Activated CD8-positive, alpha-beta T cell treated with anti-CD3 and anti-CD28 coated beads for 36 hours (primary cell): ENCODE data around the gene SEMA3D. TPM values are rescaled to one million over a fixed set of nuclear protein-coding genes. Genes with fewer than 3 reads are reported as not detected.

ENCODE experiments used
- ATAC-seq: fragments of 200-7000 bp; cut with Tn5 transposase; one replicate; pipeline ENCODE4 v1.10.0; 2021; ENCODE audit warnings: mild to moderate bottlenecking, moderate library complexity
- CTCF ChIA-PET: fragments of 350-600 bp; sonication (Branson Sonifier 250); formaldehyde crosslinking; loops from one replicate; lab custom pipeline; 2021; ENCODE audit warnings: antibody characterized with exemption; lab: Charles Lee
- POLR2A ChIA-PET: fragments of 350-600 bp; sonication (Branson Sonifier 250); formaldehyde crosslinking; loops from one replicate; lab custom pipeline; 2021; ENCODE audit warnings: antibody characterized with exemption; lab: Charles Lee
- DNase-seq: peaks from one replicate; pipeline ENCODE4 v3.0.0-alpha.2; 2020
- H3K27ac Mint-ChIP-seq: one replicate; pipeline ENCODE4 v1.8.0; 2021; ENCODE audit warnings: mild to moderate bottlenecking, mixed read lengths
- H3K27me3 Mint-ChIP-seq: one replicate; pipeline ENCODE4 v1.8.0; 2021; ENCODE audit warnings: mixed read lengths
- H3K36me3 Mint-ChIP-seq: one replicate; pipeline ENCODE4 v1.8.0; 2021; ENCODE audit warnings: low read depth, mixed read lengths
- H3K4me1 Mint-ChIP-seq: one replicate; pipeline ENCODE4 v1.8.0; 2021; ENCODE audit warnings: low read depth, mixed read lengths
- H3K4me3 Mint-ChIP-seq: one replicate; pipeline ENCODE4 v1.8.0; 2021; ENCODE audit warnings: mild to moderate bottlenecking, moderate library complexity, mixed read lengths
- H3K9me3 Mint-ChIP-seq: one replicate; pipeline ENCODE4 v1.8.0; 2021; ENCODE audit warnings: mixed read lengths
- intact Hi-C: fragments of 100-400 bp; cut with micrococcal nuclease; formaldehyde crosslinking; loops from one replicate; pipeline ENCODE4 v1.10.0; 2022
- total RNA-seq, 2 experiments: library from RNA; stranded (reverse); gene quantifications; one replicate each; pipeline ENCODE4 v1.2.3, GENCODE V29; 2021
- TF ChIP-seq, protein P1 (sequence below): fragments of 200-600 bp; IDR thresholded peaks from one replicate; pipeline ENCODE4 v1.8.0; 2022; ENCODE audit warnings: antibody characterized with exemption, mild to moderate bottlenecking

Gene SEMA3D
- total RNA-seq, 2 experiments from 2014 or later = not detected

DNA sequence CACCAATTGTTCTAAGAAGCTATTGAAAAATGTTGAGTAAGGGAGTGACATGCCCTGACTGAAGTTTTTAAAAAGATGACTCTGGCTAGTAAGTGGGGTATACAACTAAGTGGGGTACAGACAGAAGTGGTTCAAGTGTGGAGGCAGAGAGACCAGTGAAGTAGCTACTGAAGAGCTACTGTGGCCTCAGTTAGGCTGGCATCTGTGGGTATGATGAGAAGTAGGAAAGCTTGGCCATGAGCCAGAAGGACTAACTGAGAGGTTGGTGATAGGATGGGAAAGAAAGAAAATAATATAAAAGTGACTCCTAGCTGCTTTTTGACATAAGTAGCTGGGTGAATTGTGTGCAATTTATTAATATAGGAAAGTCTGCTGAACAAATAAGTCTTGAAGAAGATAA lies 176.6 kb downstream of the SEMA3D start:
- intact Hi-C loops = no loop called here
- H3K36me3 Mint-ChIP-seq = no peaks in the 10 kb centered on the region
- TF ChIP-seq, protein P1, sequence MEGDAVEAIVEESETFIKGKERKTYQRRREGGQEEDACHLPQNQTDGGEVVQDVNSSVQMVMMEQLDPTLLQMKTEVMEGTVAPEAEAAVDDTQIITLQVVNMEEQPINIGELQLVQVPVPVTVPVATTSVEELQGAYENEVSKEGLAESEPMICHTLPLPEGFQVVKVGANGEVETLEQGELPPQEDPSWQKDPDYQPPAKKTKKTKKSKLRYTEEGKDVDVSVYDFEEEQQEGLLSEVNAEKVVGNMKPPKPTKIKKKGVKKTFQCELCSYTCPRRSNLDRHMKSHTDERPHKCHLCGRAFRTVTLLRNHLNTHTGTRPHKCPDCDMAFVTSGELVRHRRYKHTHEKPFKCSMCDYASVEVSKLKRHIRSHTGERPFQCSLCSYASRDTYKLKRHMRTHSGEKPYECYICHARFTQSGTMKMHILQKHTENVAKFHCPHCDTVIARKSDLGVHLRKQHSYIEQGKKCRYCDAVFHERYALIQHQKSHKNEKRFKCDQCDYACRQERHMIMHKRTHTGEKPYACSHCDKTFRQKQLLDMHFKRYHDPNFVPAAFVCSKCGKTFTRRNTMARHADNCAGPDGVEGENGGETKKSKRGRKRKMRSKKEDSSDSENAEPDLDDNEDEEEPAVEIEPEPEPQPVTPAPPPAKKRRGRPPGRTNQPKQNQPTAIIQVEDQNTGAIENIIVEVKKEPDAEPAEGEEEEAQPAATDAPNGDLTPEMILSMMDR = no peak

DNA sequence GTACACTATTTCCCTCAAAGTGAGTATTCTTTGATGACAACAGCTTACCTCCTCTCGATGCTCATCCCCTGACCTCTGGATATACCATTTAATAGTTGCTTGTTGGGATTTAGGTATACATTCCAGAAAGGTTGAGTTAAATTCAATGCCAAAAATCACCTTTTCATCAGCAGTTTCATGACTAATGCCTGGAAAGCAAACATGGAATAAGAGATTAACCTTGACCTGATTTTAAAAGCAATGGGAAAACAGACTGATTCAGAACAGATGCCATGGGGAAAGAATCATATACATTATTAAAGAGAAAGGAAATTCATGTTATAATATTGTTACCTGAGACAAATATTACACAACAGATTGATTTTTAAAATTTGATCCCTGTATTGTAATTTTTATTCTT lies 180.1 kb downstream of the SEMA3D start:
- no peaks in the 10 kb centered on the region for H3K9me3 Mint-ChIP-seq
- CTCF ChIA-PET = no interaction called here
- TF ChIP-seq, protein P1 = no peak
- POLR2A ChIA-PET = no interaction called here
- intact Hi-C loops = no loop called here
- peaks cover 2% of the 10 kb centered on the region for H3K27me3 Mint-ChIP-seq
- H3K27ac Mint-ChIP-seq = no peak overlapping the region
- no peak overlapping the region for H3K4me3 Mint-ChIP-seq
- ATAC-seq (no peak), DNase-seq (no peak)
- no peaks in the 10 kb centered on the region for H3K36me3 Mint-ChIP-seq
- H3K4me1 Mint-ChIP-seq = no peaks in the 10 kb centered on the region

More for the DNA sequence above, 176.6 kb downstream of the SEMA3D start:
- Mint-ChIP-seq H3K27me3 (no peaks in the 10 kb centered on the region), H3K9me3 (no peaks in the 10 kb centered on the region), H3K27ac (no peak overlapping the region), H3K4me3 (no peak overlapping the region), H3K4me1 (no peaks in the 10 kb centered on the region)
- ChIA-PET POLR2A (no interaction called here), CTCF (interaction anchor here (1.0 to 1.9 kb wide), 3 partner anchors 12 to 1074 kb away, joined by 3 to 6 read pairs (median 4); no protein-coding TSS in a partner anchor)
- DNase-seq = no peak
- no peak for ATAC-seq

DNA sequence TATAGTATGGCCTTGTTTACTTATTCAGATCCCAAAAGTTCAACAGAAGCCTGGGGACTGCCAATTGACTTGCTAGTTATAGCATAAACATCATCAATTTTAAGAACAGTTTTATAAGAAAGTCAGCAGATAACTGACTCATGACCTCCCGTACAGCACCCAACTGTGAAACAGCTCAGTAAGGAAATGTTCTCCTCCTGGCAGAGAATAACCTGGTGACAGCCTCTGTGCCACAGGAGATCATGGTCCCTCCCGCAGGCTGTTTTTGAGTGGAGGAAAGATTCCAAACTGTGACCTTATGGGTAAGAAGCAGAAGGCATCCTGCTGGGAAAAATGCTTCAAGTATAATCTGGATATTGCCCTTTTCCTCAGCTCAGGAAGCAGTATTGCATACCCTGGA lies 182.5 kb downstream of the SEMA3D start:
- intact Hi-C loops = no loop called here
- no peak overlapping the region for H3K27ac Mint-ChIP-seq
- ATAC-seq (no peak), DNase-seq (no peak)
- H3K9me3 Mint-ChIP-seq = no peaks in the 10 kb centered on the region
- no peak overlapping the region for H3K4me3 Mint-ChIP-seq
- H3K36me3 Mint-ChIP-seq = no peaks in the 10 kb centered on the region
- no peaks in the 10 kb centered on the region for H3K4me1 Mint-ChIP-seq
- H3K27me3 Mint-ChIP-seq = peaks cover 2% of the 10 kb centered on the region
- TF ChIP-seq, protein P1 = no peak
- ChIA-PET CTCF (no interaction called here), POLR2A (no interaction called here)

DNA sequence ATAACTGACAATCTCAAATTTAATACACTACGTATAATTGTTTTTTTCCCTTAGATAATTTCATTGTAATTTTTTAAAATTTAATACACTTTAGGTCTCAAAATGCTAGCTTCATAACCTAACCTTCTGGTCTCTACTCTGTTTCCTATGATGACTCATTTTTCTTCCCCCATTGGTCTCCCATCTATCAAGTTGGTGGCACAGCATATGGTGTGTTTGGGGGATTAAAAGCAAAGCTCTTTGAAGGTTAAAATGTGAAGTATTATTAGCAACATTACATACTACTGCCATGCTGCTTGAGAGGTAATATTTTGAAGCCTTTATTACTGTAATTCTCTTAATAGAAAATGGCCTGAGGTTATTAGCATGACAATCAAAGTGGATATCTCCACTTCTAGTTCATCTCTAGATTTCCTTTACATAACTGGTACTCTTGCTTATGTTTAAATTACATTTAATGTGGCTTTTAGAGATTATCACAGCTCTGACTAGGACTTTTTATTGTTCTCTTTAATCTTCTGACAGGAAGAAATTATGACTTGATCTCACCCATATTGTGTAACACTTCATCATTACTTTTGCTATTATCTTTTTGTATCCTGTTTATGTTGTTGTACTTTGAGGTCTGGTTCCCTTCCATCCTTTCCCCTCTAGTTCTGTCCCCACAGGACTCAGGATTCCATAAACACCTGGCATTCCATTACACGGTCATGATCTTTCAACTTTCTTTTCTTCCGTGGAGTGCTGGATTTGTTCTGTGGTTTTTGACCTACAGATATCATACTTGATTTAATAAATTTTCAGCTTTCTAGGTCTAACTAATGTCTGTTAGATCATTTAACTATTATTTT lies 185.1 kb downstream of the SEMA3D start:
- CTCF ChIA-PET = interaction anchor here (1.3 kb wide), 1 partner anchor 1065 kb away, joined by 3 read pairs; no protein-coding TSS in a partner anchor

More for the DNA sequence above, 185.1 kb downstream of the SEMA3D start:
- Mint-ChIP-seq H3K27me3 (peaks cover 2% of the 10 kb centered on the region), H3K36me3 (no peaks in the 10 kb centered on the region), H3K4me1 (no peaks in the 10 kb centered on the region), H3K9me3 (no peaks in the 10 kb centered on the region), H3K4me3 (no peak overlapping the region), H3K27ac (no peak overlapping the region)
- DNase-seq (no peak), ATAC-seq (no peak)
- POLR2A ChIA-PET = no interaction called here
- intact Hi-C loops = no loop called here
- TF ChIP-seq, protein P1 = no peak
